Endothelial cell of umbilical vein (primary cell): ENCODE data around the gene STX1A. TPM values are rescaled to one million over a fixed set of nuclear protein-coding genes. Genes with fewer than 3 reads are reported as not detected.

Experiments used
- BruUV-seq: library from RNA; stranded (reverse); fragments of 400-500 nt; replicated peaks from 2 replicates; lab custom pipeline; 2021; lab: Mats Ljungman, UMichigan
- CTCF ChIA-PET: fragments of 300-600, 350-600 bp; sonication (Branson Sonifier 250); formaldehyde crosslinking; loops from one replicate; lab custom pipeline; 2021; ENCODE audit warnings: antibody characterized with exemption, inconsistent platforms; lab: Charles Lee
- POLR2A ChIA-PET: fragments of 300-600, 350-600 bp; sonication (Branson Sonifier 250); formaldehyde crosslinking; loops from one replicate; lab custom pipeline; 2021; ENCODE audit warnings: antibody characterized with exemption, inconsistent platforms; lab: Charles Lee
- DNase-seq: peaks from one replicate; pipeline ENCODE4 v3.0.0-alpha.2; 2011; ENCODE audit warnings: low read depth, low spot score
- FAIRE-seq: peaks from 2 replicates; lab custom pipeline; 2011; peaks lifted over from hg19 to GRCh38; lab: Jason Lieb, UNC
- H2AFZ ChIP-seq: 2 replicates; pipeline ENCODE4 v1.6.0; 2012; ENCODE audit warnings: low read depth, low read length, control low read depth, inconsistent platforms
- H3K27ac ChIP-seq: 2 replicates; pipeline ENCODE4 v1.5.1; 2011; ENCODE audit warnings: low read depth, mild to moderate bottlenecking, control low read depth, low read length, moderate library complexity; ENCODE audit not compliant: insufficient read depth
- H3K27me3 ChIP-seq, 2 experiments: 2 replicates each; pipeline versions ENCODE4 v1.6.0 to v1.6.1; 2011; ENCODE audit warnings: low read length in 2 of 2, mixed read lengths in 1 of 2; ENCODE audit not compliant: control insufficient read depth in 2 of 2, insufficient read depth in 2 of 2
- H3K36me3 ChIP-seq, 2 experiments: 2 replicates in 1 of 2; 3 replicates in 1 of 2; pipeline ENCODE4 v1.5.1; 2011; ENCODE audit warnings: low read length in 2 of 2, mild to moderate bottlenecking in 1 of 2, moderate library complexity in 1 of 2; ENCODE audit not compliant: control insufficient read depth in 2 of 2, insufficient read depth in 2 of 2; ENCODE audit errors: extremely low read depth in 1 of 2
- H3K4me1 ChIP-seq: 3 replicates; pipeline ENCODE4 v1.5.1; 2011; ENCODE audit warnings: mild to moderate bottlenecking, low read length; ENCODE audit not compliant: control insufficient read depth, insufficient read depth; ENCODE audit errors: extremely low read depth
- H3K4me2 ChIP-seq: 2 replicates; pipeline ENCODE4 v1.6.1; 2011; ENCODE audit warnings: low read length, control low read depth, mixed read lengths; ENCODE audit not compliant: insufficient read depth
- H3K4me3 ChIP-seq, 3 experiments: fragments of 200-600 bp in 1 of 3; sonication (generic), shearing (Covaris generic) in 1 of 3; replicated peaks in 1 of 3; 2 replicates each; pipeline ENCODE4 v1.5.1; 2011 to 2016; ENCODE audit warnings: control low read depth in 3 of 3, low read length in 3 of 3, mild to moderate bottlenecking in 2 of 3, inconsistent platforms in 1 of 3, low read depth in 1 of 3, moderate library complexity in 1 of 3; ENCODE audit not compliant: insufficient read depth in 1 of 3
- H3K79me2 ChIP-seq: 2 replicates; pipeline ENCODE4 v1.6.0; 2012; ENCODE audit warnings: low read length, inconsistent platforms; ENCODE audit not compliant: control insufficient read depth, insufficient read depth
- H3K9ac ChIP-seq: replicated peaks from 2 replicates; pipeline ENCODE3; 2011; ENCODE audit warnings: low read length, control low read depth; ENCODE audit not compliant: insufficient read depth; ENCODE audit errors: extremely low read depth
- H3K9me1 ChIP-seq: replicated peaks from 3 replicates; pipeline ENCODE4 v1.6.0; 2011; ENCODE audit warnings: mild to moderate bottlenecking, low read length; ENCODE audit not compliant: control insufficient read depth, insufficient read depth; ENCODE audit errors: extremely low read depth
- H3K9me3 ChIP-seq: replicated peaks from 2 replicates; pipeline ENCODE4 v1.5.1; 2012; ENCODE audit warnings: low read length, inconsistent platforms; ENCODE audit not compliant: control insufficient read depth, insufficient read depth
- H4K20me1 ChIP-seq: replicated peaks from 2 replicates; pipeline ENCODE3; 2011; ENCODE audit warnings: mild to moderate bottlenecking, low read length; ENCODE audit not compliant: control insufficient read depth, insufficient read depth; ENCODE audit errors: extremely low read depth
- CTCF ChIP-seq, 2 donors: IDR thresholded peaks; 1 replicate in 1 of 2; 2 replicates in 1 of 2; pipeline ENCODE4 v1.5.1; 2011; ENCODE audit warnings: low read length in 2 of 2, mild to moderate bottlenecking in 2 of 2, moderate library complexity in 2 of 2, control low read depth in 1 of 2, inconsistent platforms in 1 of 2, low read depth in 1 of 2; ENCODE audit not compliant: insufficient read depth in 1 of 2; ENCODE audit errors: extremely low read depth in 1 of 2
- EZH2 ChIP-seq: IDR thresholded peaks from 2 replicates; pipeline ENCODE4 v1.6.1; 2012; ENCODE audit warnings: borderline replicate concordance, low read depth, mild to moderate bottlenecking, moderate library complexity, low read length, inconsistent platforms; ENCODE audit not compliant: severe bottlenecking
- FOS ChIP-seq: IDR thresholded peaks from 2 replicates; pipeline ENCODE4 v1.6.1; 2011; ENCODE audit warnings: mild to moderate bottlenecking, low read length, moderate library complexity, borderline replicate concordance; ENCODE audit not compliant: insufficient read depth
- GATA2 ChIP-seq: IDR thresholded peaks from 2 replicates; pipeline ENCODE4 v1.7.0; 2011; ENCODE audit warnings: low read depth, mild to moderate bottlenecking, moderate library complexity, mixed read lengths, low read length; ENCODE audit not compliant: insufficient read length, insufficient read depth
- JUN ChIP-seq: IDR thresholded peaks from 2 replicates; pipeline ENCODE4 v1.6.1; 2011; ENCODE audit warnings: borderline replicate concordance, low read depth; ENCODE audit not compliant: insufficient read length, insufficient read depth
- MYC ChIP-seq: IDR thresholded peaks from one replicate; pipeline ENCODE4 v1.6.1; 2011; ENCODE audit warnings: mild to moderate bottlenecking, low read depth, low read length
- POLR2A ChIP-seq: IDR thresholded peaks from 2 replicates; pipeline ENCODE4 v1.6.1; 2012; ENCODE audit warnings: low read depth, mild to moderate bottlenecking, control low read depth, low read length
- POLR2AphosphoS5 ChIP-seq: IDR thresholded peaks from 2 replicates; pipeline ENCODE4 v1.6.1; 2012; ENCODE audit warnings: low read depth, mild to moderate bottlenecking, control low read depth, low read length, moderate library complexity; ENCODE audit not compliant: insufficient read depth
- dilution Hi-C: fragments of 300-500 bp; cut with MboI; formaldehyde crosslinking; loops from one replicate; pipeline ENCODE4 v1.15.0; 2019; ENCODE audit warnings: low sequenced_read_pairs; ENCODE audit not compliant: extremely low pct_ligation_motif_present
- intact Hi-C: fragments of 100-400 bp; cut with micrococcal nuclease; formaldehyde crosslinking; loops from one replicate; pipeline ENCODE4 v1.10.0; 2022
- polyA plus RNA-seq, 4 experiments: library from polyadenylated mRNA; depleted of rRNA in 3 of 4; stranded (reverse) in 3 of 4; unstranded in 1 of 4; fragments of >200 nt; gene quantifications; 2 replicates each; pipeline versions ENCODE4 v1.2.1 to v1.2.3, GENCODE V29; 2011 to 2012; ENCODE audit warnings: missing spikeins in 1 of 4
- total RNA-seq: library from RNA; stranded (reverse); gene quantifications from 2 replicates; pipeline ENCODE4 v1.2.3, GENCODE V29; 2021

STX1A gene
- total and polyA plus RNA-seq, 2 donors (not counting 3 experiments of a cell fraction or from before 2014, with no cell fraction given) = 13.1 to 20.8 TPM

GRCh38 chr7:73737491-73738219, 18.2 kb upstream of the STX1A start:
- peaks cover 8% of the 10 kb centered on the region for H3K4me1 ChIP-seq
- no peaks in the 10 kb centered on the region for H4K20me1 ChIP-seq
- no peak overlapping the region for H3K4me3 ChIP-seq
- H3K79me2 ChIP-seq = no peaks in the 10 kb centered on the region
- CTCF ChIA-PET = interaction anchor here (0.8 to 2.7 kb wide), 6 partner anchors 9 to 181 kb away, joined by 3 to 22 read pairs (median 6); partner anchors contain the start of gene METTL27
- no peaks in the 10 kb centered on the region for H3K36me3 ChIP-seq
- intact Hi-C loops (loop anchor here (1.0 kb wide), 2 partner anchors 114 to 118 kb away; no protein-coding TSS in a partner anchor), dilution Hi-C loops (no loop called here)
- H3K4me2 ChIP-seq = peak overlapping the region; percentile 76
- H2AFZ ChIP-seq = no peak overlapping the region
- FAIRE-seq (no peak), DNase-seq (no peak)
- BruUV-seq = no TSS peak
- H3K27ac ChIP-seq = no peak overlapping the region
- H3K9me3 ChIP-seq = no peaks in the 10 kb centered on the region
- POLR2A ChIA-PET = interaction anchor here (0.6 to 1.1 kb wide), 2 partner anchors 21 to 169 kb away, joined by 3 to 4 read pairs; no protein-coding TSS in a partner anchor
- H3K9ac ChIP-seq = no peak overlapping the region
- H3K9me1 ChIP-seq = no peaks in the 10 kb centered on the region
- no peak for TF ChIP-seq POLR2AphosphoS5
- TF ChIP-seq JUN = no peak
- no peak for TF ChIP-seq CTCF (IDR thresholded peaks at IDR 0.05; ENCODE audit: extremely low read depth in 1 of 2, insufficient read depth in 1 of 2, low read depth in 1 of 2, low read length in 2 of 2)
- no peak for TF ChIP-seq GATA2
- TF ChIP-seq POLR2A = no peak
- TF ChIP-seq MYC = no peak
- no peak for TF ChIP-seq EZH2
- TF ChIP-seq FOS = no peak
- no peaks in the 10 kb centered on the region for H3K27me3 ChIP-seq
